OCI-LY3 (cell line): Measurements from ENCODE around the gene XRCC6.

Experiments
- EZH2phosphoT487 ChIP-seq: fragments of 200-600 bp; shearing (Covaris generic); IDR thresholded peaks from 2 replicates; pipeline ENCODE4 v1.6.1; 2018; ENCODE audit warnings: antibody characterized with exemption, mixed run types, low read depth
- TF ChIP-seq, protein P1 (sequence below): fragments of 200-600, 300-600 bp; sonication (generic); IDR thresholded peaks from 2 replicates; pipeline ENCODE4 v1.5.1; 2014; ENCODE audit warnings: antibody characterized with exemption, low read length, low read depth

DNA sequence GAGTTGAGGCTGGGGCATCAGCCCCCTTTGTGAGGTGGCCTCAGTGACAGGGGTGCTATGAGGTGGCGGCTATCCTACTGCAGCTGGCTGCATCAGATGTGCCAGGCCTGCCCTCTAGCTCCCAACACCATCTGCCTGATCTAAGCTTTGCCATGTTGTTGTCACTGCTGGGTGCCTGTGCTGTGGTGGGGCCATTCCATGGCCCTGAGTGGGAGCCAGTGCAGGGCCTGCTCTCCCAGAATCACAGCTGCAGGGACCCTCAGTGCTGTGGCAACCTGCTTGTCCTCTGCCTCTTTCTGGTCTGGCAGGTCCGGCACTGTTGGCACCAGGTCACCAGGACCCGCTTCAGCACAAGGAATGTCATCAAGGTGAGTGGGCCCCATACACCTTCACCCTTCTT lies 69.4 kb downstream of the XRCC6 start:
- TF ChIP-seq, protein P1, sequence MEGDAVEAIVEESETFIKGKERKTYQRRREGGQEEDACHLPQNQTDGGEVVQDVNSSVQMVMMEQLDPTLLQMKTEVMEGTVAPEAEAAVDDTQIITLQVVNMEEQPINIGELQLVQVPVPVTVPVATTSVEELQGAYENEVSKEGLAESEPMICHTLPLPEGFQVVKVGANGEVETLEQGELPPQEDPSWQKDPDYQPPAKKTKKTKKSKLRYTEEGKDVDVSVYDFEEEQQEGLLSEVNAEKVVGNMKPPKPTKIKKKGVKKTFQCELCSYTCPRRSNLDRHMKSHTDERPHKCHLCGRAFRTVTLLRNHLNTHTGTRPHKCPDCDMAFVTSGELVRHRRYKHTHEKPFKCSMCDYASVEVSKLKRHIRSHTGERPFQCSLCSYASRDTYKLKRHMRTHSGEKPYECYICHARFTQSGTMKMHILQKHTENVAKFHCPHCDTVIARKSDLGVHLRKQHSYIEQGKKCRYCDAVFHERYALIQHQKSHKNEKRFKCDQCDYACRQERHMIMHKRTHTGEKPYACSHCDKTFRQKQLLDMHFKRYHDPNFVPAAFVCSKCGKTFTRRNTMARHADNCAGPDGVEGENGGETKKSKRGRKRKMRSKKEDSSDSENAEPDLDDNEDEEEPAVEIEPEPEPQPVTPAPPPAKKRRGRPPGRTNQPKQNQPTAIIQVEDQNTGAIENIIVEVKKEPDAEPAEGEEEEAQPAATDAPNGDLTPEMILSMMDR, result no peak
- TF ChIP-seq EZH2phosphoT487, result no peak
